ENCODE data around the gene RNF111.

- no peak for TF ChIP-seq POLR2AphosphoS5 (IDR thresholded peaks at IDR 0.05; ENCODE audit: low read length)
- TF ChIP-seq CTCF (IDR thresholded peaks at IDR 0.05 in 2 of 3, conservative IDR thresholded peaks at IDR 0.05 in 1 of 3; ENCODE audit: control insufficient read depth in 2 of 3, extremely low read depth in 1 of 3, insufficient read depth in 1 of 3, low read depth in 3 of 3, low read length in 3 of 3): no peak
- TF ChIP-seq TCF3 (IDR thresholded peaks at IDR 0.05; ENCODE audit: borderline replicate concordance, insufficient read depth, low read depth, low read length): no peak
- no peak for TF ChIP-seq GATAD2B (conservative IDR thresholded peaks at IDR 0.05; ENCODE audit: low read depth)
Observed at GRCh38 chr15:59131969-59132562, 144.6 kb downstream of the RNF111 start.

Measured in GM12878 (cell line).